Right forelimb (tissue), 1 donor: ENCODE data around the gene SEMA6D.
"Not testable (repeated sequence)": the region's sequence is repeated elsewhere in the genome, so short reads cannot be mapped to it uniquely, and the experiment has no call there.

Source experiments
- DNase-seq: peaks from one replicate; pipeline ENCODE4 v3.0.0-alpha.2; 2018

Gene SEMA6D

GRCh38 chr15:47718497-47719437 lies 1.5 kb downstream of the SEMA6D start:
- DNase-seq: peak; percentile 79

- no peak for DNase-seq
These were observed 2.4 kb downstream of the SEMA6D start for GRCh38 chr15:47719730-47720129.

- DNase-seq: no peak
These were observed 3.2 kb downstream of the SEMA6D start for GRCh38 chr15:47720555-47720954.

GRCh38 chr15:47721676-47722075 lies 4.4 kb downstream of the SEMA6D start:
- DNase-seq: no peak

- no peak for DNase-seq
These were observed 7.0 kb downstream of the SEMA6D start for GRCh38 chr15:47724346-47724745.

- DNase-seq: no peak
These were observed 7.7 kb downstream of the SEMA6D start for GRCh38 chr15:47725051-47725450.

GRCh38 chr15:47725906-47726305 lies 8.6 kb downstream of the SEMA6D start:
- DNase-seq: no peak

- DNase-seq: no peak
These were observed 9.1 kb downstream of the SEMA6D start for GRCh38 chr15:47726399-47726823.

- DNase-seq: no peak
These were observed 9.8 kb downstream of the SEMA6D start for GRCh38 chr15:47727137-47727536.

- DNase-seq: no peak
These were observed 10.4 kb downstream of the SEMA6D start for GRCh38 chr15:47727676-47728075.

GRCh38 chr15:47728426-47728825 lies 11.1 kb downstream of the SEMA6D start:
- no peak for DNase-seq

GRCh38 chr15:47728886-47729285 lies 11.6 kb downstream of the SEMA6D start:
- no peak for DNase-seq

GRCh38 chr15:47731230-47731629 lies 13.9 kb downstream of the SEMA6D start:
- no peak for DNase-seq

GRCh38 chr15:47732248-47732647 lies 14.9 kb downstream of the SEMA6D start:
- DNase-seq: no peak

GRCh38 chr15:47733085-47733484 lies 15.8 kb downstream of the SEMA6D start:
- no peak for DNase-seq

- DNase-seq: no peak
These were observed 19.0 kb downstream of the SEMA6D start for GRCh38 chr15:47736143-47736786.

- no peak for DNase-seq
These were observed 20.2 kb downstream of the SEMA6D start for GRCh38 chr15:47737477-47737876.

GRCh38 chr15:47738144-47738825 lies 21.0 kb downstream of the SEMA6D start:
- not testable (repeated sequence) for DNase-seq

- DNase-seq: no peak
These were observed 23.8 kb downstream of the SEMA6D start for GRCh38 chr15:47741082-47741481.

- DNase-seq: no peak
These were observed 24.6 kb downstream of the SEMA6D start for GRCh38 chr15:47741907-47742306.

- DNase-seq: no peak
These were observed 25.0 kb downstream of the SEMA6D start for GRCh38 chr15:47742334-47742733.

GRCh38 chr15:47742742-47743141 lies 25.4 kb downstream of the SEMA6D start:
- DNase-seq: no peak

- DNase-seq: no peak
These were observed 26.1 kb downstream of the SEMA6D start for GRCh38 chr15:47743385-47743784.

- no peak for DNase-seq
These were observed 26.6 kb downstream of the SEMA6D start for GRCh38 chr15:47743886-47744285.
